Activated CD8-positive, alpha-beta memory T cell treated with anti-CD3 and anti-CD28 coated beads for 1 hour (primary cell): ENCODE measurements around the gene FGF22.
"Not testable (repeated sequence)": the region's sequence is repeated elsewhere in the genome, so short reads cannot be mapped to it uniquely, and the experiment has no call there.

Source experiments
- DNase-seq, 2 donors: peaks; one replicate each; pipeline ENCODE4 v3.0.0-alpha.2; 2020; ENCODE audit warnings: low read depth in 1 of 2; ENCODE audit errors: extremely low read depth in 1 of 2

Gene FGF22

GRCh38 chr19:658059-658839 lies 18.6 kb downstream of the FGF22 start:
- DNase-seq = no peak

- no peak for DNase-seq
Observed at GRCh38 chr19:658916-659839, 19.5 kb downstream of the FGF22 start.

- DNase-seq = no peak
Observed at GRCh38 chr19:660793-661426, 21.2 kb downstream of the FGF22 start.

GRCh38 chr19:661427-662196 lies 21.9 kb downstream of the FGF22 start:
- peak in 1 of 2 donors; percentile 53 for DNase-seq

GRCh38 chr19:662207-662961 lies 22.7 kb downstream of the FGF22 start:
- DNase-seq = peak in 1 of 2 donors; percentile 49

- peak; percentile 76 to 95 for DNase-seq
Observed at GRCh38 chr19:662962-663681, 23.4 kb downstream of the FGF22 start, which contains the start of gene RNF126. TSS of gene RNF126 (minus strand) at chr19:663214. CDS start at chr19:663121, 93 bp downstream.

GRCh38 chr19:663682-664117 lies 24.0 kb downstream of the FGF22 start:
- no peak for DNase-seq

- DNase-seq = peak; percentile 57 to 61
Observed at GRCh38 chr19:664913-665443, 25.3 kb downstream of the FGF22 start.

- not testable (repeated sequence) for DNase-seq
Observed at GRCh38 chr19:666985-667573, 27.4 kb downstream of the FGF22 start.

GRCh38 chr19:668675-669434 lies 29.2 kb downstream of the FGF22 start:
- DNase-seq = not testable (repeated sequence)

GRCh38 chr19:670609-671075 lies 31.0 kb downstream of the FGF22 start:
- no peak for DNase-seq

- DNase-seq = no peak
Observed at GRCh38 chr19:674282-675151, 34.8 kb downstream of the FGF22 start.

GRCh38 chr19:676007-676338 lies 36.3 kb downstream of the FGF22 start:
- DNase-seq = no peak

GRCh38 chr19:676339-677105 lies 36.8 kb downstream of the FGF22 start, which contains the start of gene FSTL3:
TSS of gene FSTL3 (plus strand) at chr19:676392. CDS start at chr19:676424, 32 bp downstream.
- DNase-seq = no peak

GRCh38 chr19:677201-677600 lies 37.5 kb downstream of the FGF22 start:
- no peak for DNase-seq
